GM21786 (cell line): ENCODE measurements around the gene MAD1L1.

Experiments
- ATAC-seq: cut with Tn5 transposase; IDR thresholded peaks from one replicate; pipeline ENCODE4 v1.9.1; 2021; ENCODE audit not compliant: unreplicated experiment

Gene MAD1L1

GRCh38 chr7:2018569-2019460 is 213.9 kb downstream of the MAD1L1 start:
- no peak for ATAC-seq

GRCh38 chr7:2017914-2018568 is 214.7 kb downstream of the MAD1L1 start:
- ATAC-seq = no peak

GRCh38 chr7:2017481-2017891 is 215.3 kb downstream of the MAD1L1 start:
- ATAC-seq = no peak

- ATAC-seq = no peak
Measured at GRCh38 chr7:2016761-2017480, 215.8 kb downstream of the MAD1L1 start.

- no peak for ATAC-seq
Measured at GRCh38 chr7:2016021-2016631, 216.6 kb downstream of the MAD1L1 start.

GRCh38 chr7:2015251-2015871 is 217.4 kb downstream of the MAD1L1 start:
- no peak for ATAC-seq

GRCh38 chr7:2014391-2015241 is 218.1 kb downstream of the MAD1L1 start:
- ATAC-seq = no peak

GRCh38 chr7:2013381-2014311 is 219.1 kb downstream of the MAD1L1 start:
- ATAC-seq = no peak

GRCh38 chr7:2012981-2013380 is 219.8 kb downstream of the MAD1L1 start:
- ATAC-seq = no peak

GRCh38 chr7:2012044-2012900 is 220.5 kb downstream of the MAD1L1 start:
- ATAC-seq = no peak

GRCh38 chr7:2011266-2012043 is 221.3 kb downstream of the MAD1L1 start:
- ATAC-seq = no peak

GRCh38 chr7:2010551-2011265 is 222.0 kb downstream of the MAD1L1 start:
- ATAC-seq = no peak

GRCh38 chr7:2010101-2010500 is 222.6 kb downstream of the MAD1L1 start:
- ATAC-seq = no peak

- ATAC-seq = no peak
Measured at GRCh38 chr7:2009541-2010001, 223.2 kb downstream of the MAD1L1 start.

- ATAC-seq = no peak
Measured at GRCh38 chr7:2008936-2009540, 223.7 kb downstream of the MAD1L1 start.
